CD14-positive monocyte (primary cell): ENCODE data around the gene CASD1. TPM values are rescaled to one million over a fixed set of nuclear protein-coding genes. Genes with fewer than 3 reads are reported as not detected.

Experiments used
- DNase-seq, 3 donors: peaks; one replicate each; pipeline ENCODE4 v3.0.0-alpha.2; 2011 to 2022
- H2AFZ ChIP-seq: 2 replicates; pipeline ENCODE4 v1.6.0; 2012; ENCODE audit warnings: mild to moderate bottlenecking, low read depth, low read length, inconsistent platforms; ENCODE audit not compliant: insufficient read depth, poor library complexity, severe bottlenecking
- H3K27ac ChIP-seq, 2 donors: 1 replicate in 1 of 2; 2 replicates in 1 of 2; pipeline ENCODE4 v1.5.1; 2012 to 2013; ENCODE audit warnings: low read length in 2 of 2, control low read depth in 1 of 2, inconsistent platforms in 1 of 2, low read depth in 1 of 2, mild to moderate bottlenecking in 1 of 2
- H3K27me3 ChIP-seq, 2 donors: one replicate each; pipeline versions ENCODE4 v1.6.0 to v1.6.1; 2011 to 2013; ENCODE audit warnings: low read length in 2 of 2; ENCODE audit not compliant: control insufficient read depth in 2 of 2, insufficient read depth in 2 of 2
- H3K36me3 ChIP-seq, 2 donors: replicated peaks in 1 of 2; 1 replicate in 1 of 2; 2 replicates in 1 of 2; pipeline versions ENCODE4 v1.5.1 to v1.6.1; 2012 to 2013; ENCODE audit warnings: low read length in 2 of 2, control low read depth in 1 of 2, inconsistent platforms in 1 of 2, mild to moderate bottlenecking in 1 of 2; ENCODE audit not compliant: insufficient read depth in 2 of 2, control insufficient read depth in 1 of 2
- H3K4me1 ChIP-seq, 2 donors: 1 replicate in 1 of 2; 2 replicates in 1 of 2; pipeline versions ENCODE4 v1.5.1 to v1.6.1; 2012 to 2013; ENCODE audit warnings: low read length in 2 of 2, control low read depth in 1 of 2, inconsistent platforms in 1 of 2, mild to moderate bottlenecking in 1 of 2, moderate library complexity in 1 of 2; ENCODE audit not compliant: insufficient read depth in 2 of 2, control insufficient read depth in 1 of 2
- H3K4me2 ChIP-seq: replicated peaks from 2 replicates; pipeline ENCODE3; 2012; ENCODE audit warnings: low read length, moderate library complexity, mild to moderate bottlenecking; ENCODE audit not compliant: poor library complexity, severe bottlenecking; ENCODE audit errors: extremely low read depth
- H3K4me3 ChIP-seq, 3 experiments: fragments of 200-600 bp in 1 of 3; sonication (generic) in 1 of 3; replicated peaks in 1 of 3; 1 replicate in 2 of 3; 2 replicates in 1 of 3; pipeline ENCODE4 v1.5.1; 2011 to 2013; ENCODE audit warnings: low read length in 3 of 3, mild to moderate bottlenecking in 3 of 3, control low read depth in 2 of 3, low read depth in 2 of 3, inconsistent platforms in 1 of 3, moderate library complexity in 1 of 3
- H3K79me2 ChIP-seq: 2 replicates; pipeline ENCODE4 v1.6.0; 2012; ENCODE audit warnings: mild to moderate bottlenecking, control low read depth, inconsistent platforms, low read length, moderate library complexity; ENCODE audit not compliant: insufficient read depth
- H3K9ac ChIP-seq: 2 replicates; pipeline ENCODE4 v1.6.0; 2017; ENCODE audit warnings: low read length, mild to moderate bottlenecking; ENCODE audit not compliant: insufficient read depth, poor library complexity, severe bottlenecking
- H3K9me3 ChIP-seq, 2 donors: replicated peaks in 1 of 2; 1 replicate in 1 of 2; 2 replicates in 1 of 2; pipeline versions ENCODE4 v1.5.1 to v1.6.1; 2012 to 2013; ENCODE audit warnings: low read length in 2 of 2, control low read depth in 1 of 2; ENCODE audit not compliant: control insufficient read depth in 1 of 2, insufficient read depth in 1 of 2
- H4K20me1 ChIP-seq: 2 replicates; pipeline ENCODE4 v1.6.0; 2012; ENCODE audit warnings: mild to moderate bottlenecking, low read length, control low read depth, moderate library complexity; ENCODE audit not compliant: insufficient read depth
- H3K27ac Mint-ChIP-seq, 7 donors: one replicate each; pipeline ENCODE4 v1.8.0; 2020; ENCODE audit warnings: mild to moderate bottlenecking in 7 of 7, mixed read lengths in 7 of 7, moderate library complexity in 6 of 7, inconsistent platforms in 2 of 7
- H3K27me3 Mint-ChIP-seq, 3 donors: one replicate each; pipeline ENCODE4 v1.8.0; 2021 to 2022; ENCODE audit warnings: low read depth in 3 of 3, mild to moderate bottlenecking in 3 of 3, mixed read lengths in 3 of 3, moderate library complexity in 3 of 3, inconsistent platforms in 1 of 3
- H3K36me3 Mint-ChIP-seq, 2 donors: one replicate each; pipeline ENCODE4 v1.8.0; 2020; ENCODE audit warnings: mixed read lengths in 2 of 2, inconsistent platforms in 1 of 2, mild to moderate bottlenecking in 1 of 2
- H3K4me1 Mint-ChIP-seq: one replicate; pipeline ENCODE4 v1.8.0; 2020; ENCODE audit warnings: mild to moderate bottlenecking, mixed read lengths
- H3K4me3 Mint-ChIP-seq, 2 donors: one replicate each; pipeline ENCODE4 v1.8.0; 2020; ENCODE audit warnings: mild to moderate bottlenecking in 2 of 2, mixed read lengths in 2 of 2, moderate library complexity in 1 of 2
- H3K9me3 Mint-ChIP-seq, 7 donors: one replicate each; pipeline ENCODE4 v1.8.0; 2020 to 2022; ENCODE audit warnings: mixed read lengths in 7 of 7, mild to moderate bottlenecking in 6 of 7, moderate library complexity in 6 of 7, inconsistent platforms in 2 of 7
- CTCF ChIP-seq: fragments of 200-600 bp; IDR thresholded peaks from one replicate; pipeline ENCODE4 v1.8.0; 2022; ENCODE audit warnings: antibody characterized with exemption, mild to moderate bottlenecking
- WGBS: methylation state at CpG from one replicate; pipeline ENCODE4 v1.1.5; 2013; ENCODE audit warnings: missing lambda C conversion rate; ENCODE audit not compliant: insufficient coverage; 5-methylcytosine and 5-hydroxymethylcytosine counted together
- intact Hi-C, 2 donors: fragments of 100-400 bp; cut with micrococcal nuclease; formaldehyde crosslinking; loops; one replicate each; pipeline versions ENCODE4 v1.15.0 to v1.15.1; 2023
- polyA plus RNA-seq, 3 donors: library from polyadenylated mRNA; depleted of rRNA in 1 of 3; unstranded in 2 of 3; stranded (reverse) in 1 of 3; fragments of 300-500 nt in 2 of 3; fragments of >200 nt in 1 of 3; fragmentation: Illumina TruSeq in 2 of 3; gene quantifications; 1 replicate in 2 of 3; 2 replicates in 1 of 3; pipeline ENCODE4 v1.2.3, GENCODE V29; 2012 to 2021

Gene CASD1
- polyA plus RNA-seq, 3 donors: 2.0 to 4.4 (median 3.6) TPM

DNA sequence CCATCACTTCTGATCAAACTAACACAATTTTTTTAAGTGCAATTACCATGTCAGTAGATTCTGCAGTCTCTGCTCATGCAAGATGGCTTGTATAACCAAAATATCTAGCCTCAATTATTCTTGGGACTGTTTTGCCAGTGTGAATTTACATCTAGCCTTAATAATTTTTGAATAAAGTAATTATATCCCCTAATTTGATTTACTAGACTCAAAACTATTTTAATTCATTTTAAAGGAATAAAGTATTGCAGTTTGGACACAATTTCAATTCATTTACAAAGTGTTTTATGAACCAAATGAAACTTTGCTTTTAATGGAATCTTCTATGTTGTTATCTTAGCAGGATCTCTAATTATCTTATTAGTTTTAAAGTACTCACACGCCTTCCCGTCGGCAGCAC lies 90.7 kb downstream of the CASD1 start:
- DNase-seq: no peak
- H3K4me2 ChIP-seq: no peak overlapping the region
- no peak for TF ChIP-seq CTCF
- Mint-ChIP-seq H3K27me3 (no peaks in the 10 kb centered on the region), H3K4me1 (no peaks in the 10 kb centered on the region), H3K9me3 (peaks cover 0 to 5% (median 0%) of the 10 kb centered on the region in 7 donors), H3K4me3 (no peak overlapping the region), H3K27ac (no peak overlapping the region), H3K36me3 (no peaks in the 10 kb centered on the region)
- no peaks in the 10 kb centered on the region for H4K20me1 ChIP-seq
- no peak overlapping the region for H3K4me3 ChIP-seq
- no CpG with 5 or more reads among the region's 3 CpGs for WGBS
- no peaks in the 10 kb centered on the region for H3K9me3 ChIP-seq
- H3K4me1 ChIP-seq: no peaks in the 10 kb centered on the region
- no peaks in the 10 kb centered on the region for H3K36me3 ChIP-seq
- intact Hi-C loops: no loop called here
- H2AFZ ChIP-seq: no peak overlapping the region
- H3K27me3 ChIP-seq: no peaks in the 10 kb centered on the region
- no peaks in the 10 kb centered on the region for H3K79me2 ChIP-seq
- H3K9ac ChIP-seq: no peak overlapping the region
- no peak overlapping the region for H3K27ac ChIP-seq

- H3K27ac Mint-ChIP-seq: no peak overlapping the region
- no peaks in the 10 kb centered on the region for H3K36me3 Mint-ChIP-seq
- Histone ChIP-seq H4K20me1 (no peaks in the 10 kb centered on the region), H3K9ac (no peak overlapping the region), H3K79me2 (no peaks in the 10 kb centered on the region), H3K27me3 (no peaks in the 10 kb centered on the region), H3K4me1 (no peaks in the 10 kb centered on the region), H3K36me3 (no peaks in the 10 kb centered on the region), H3K4me2 (no peak overlapping the region), H2AFZ (no peak overlapping the region), H3K9me3 (no peaks in the 10 kb centered on the region), H3K27ac (no peak overlapping the region), H3K4me3 (no peak overlapping the region)
- TF ChIP-seq CTCF: no peak
- peaks cover 0 to 7% (median 3%) of the 10 kb centered on the region in 7 donors for H3K9me3 Mint-ChIP-seq
- no peak for DNase-seq
- no CpG with 5 or more reads among the region's 1 CpG for WGBS
- intact Hi-C loops: no loop called here
- H3K4me1 Mint-ChIP-seq: no peaks in the 10 kb centered on the region
- no peaks in the 10 kb centered on the region for H3K27me3 Mint-ChIP-seq
- H3K4me3 Mint-ChIP-seq: no peak overlapping the region
Measured at GRCh38 chr7:94602181-94602580, 92.6 kb downstream of the CASD1 start.
